ENCODE data around the gene CAMKK1. TPM values are rescaled to one million over a fixed set of nuclear protein-coding genes. Genes with fewer than 3 reads are reported as not detected.

Gene CAMKK1
- total and polyA plus RNA-seq, 2 of the 4 experiments (the other 2 are of a cell fraction), result 4.1 to 8.2 TPM

- intact Hi-C loops (cut with micrococcal nuclease) (no loop called here), in situ Hi-C loops (cut with MboI; ENCODE audit: low sequenced_read_pairs) (no loop called here), dilution Hi-C loops (cut with HindIII; ENCODE audit: low sequenced_read_pairs, unreplicated experiment) (no loop called here)
- no TSS peak for BruUV-seq (replicated peaks)
- Histone ChIP-seq H2AFZ (replicated peaks; ENCODE audit: low read length, poor library complexity) (peak overlapping the region; percentile 2), H3K27me3 (ENCODE audit: control insufficient read depth, insufficient read depth, low read length) (no peaks in the 10 kb centered on the region), H3K4me1 (ENCODE audit: control insufficient read depth, insufficient read depth, low read length) (peaks cover 32% of the 10 kb centered on the region), H3K23ac (ENCODE audit: low read depth, low read length) (no peak overlapping the region), H3K14ac (replicated peaks; ENCODE audit: low read depth, low read length) (no peak overlapping the region), H2BK120ac (ENCODE audit: low read depth, low read length) (no peak overlapping the region), H2AK5ac (ENCODE audit: low read depth, low read length) (no peak overlapping the region), H3K4ac (ENCODE audit: low read depth, low read length) (0 out of 2 replicates have a peak overlapping the region, but pooled peaks have one; percentile 52), H2BK15ac (ENCODE audit: low read depth, low read length) (no peak overlapping the region), H2BK20ac (ENCODE audit: low read depth, low read length) (no peak overlapping the region), H3K4me3 (ENCODE audit: insufficient read depth, low read depth, low read length) (no peak overlapping the region), H2AK9ac (replicated peaks; ENCODE audit: low read depth, low read length, poor library complexity) (peak overlapping the region; percentile 37), H3K56ac (ENCODE audit: extremely low read depth, insufficient read depth, low read length) (no peak overlapping the region), H3K4me2 (ENCODE audit: low read depth, low read length) (no peak overlapping the region), H4K91ac (ENCODE audit: insufficient read depth, low read depth, low read length) (no peak overlapping the region), H3K9me1 (ENCODE audit: insufficient read depth, low read length) (peaks cover 10% of the 10 kb centered on the region), H4K8ac (ENCODE audit: low read depth in 2 of 2, low read length in 2 of 2) (no peak overlapping the region), H3K79me1 (ENCODE audit: low read depth in 1 of 2, low read length in 2 of 2) (peaks cover 11 to 38% of the 10 kb centered on the region in 2 experiments; a peak in 3 of 4 replicates), H3K9me3 (ENCODE audit: control insufficient read depth, insufficient read depth, low read length) (no peaks in the 10 kb centered on the region), H2BK5ac (ENCODE audit: low read depth, low read length, poor library complexity, severe bottlenecking) (no peak overlapping the region), H4K20me1 (ENCODE audit: insufficient read depth, low read length) (no peaks in the 10 kb centered on the region), H3K27ac (ENCODE audit: insufficient read depth, low read length) (no peak overlapping the region), H4K5ac (ENCODE audit: low read depth, low read length) (no peak overlapping the region), H3K18ac (ENCODE audit: low read depth, low read length) (no peak overlapping the region; the same call in 1 of the 2 replicates), H3K9ac (ENCODE audit: low read depth, low read length) (no peak overlapping the region), H3K36me3 (ENCODE audit: control insufficient read depth, insufficient read depth, low read length) (peaks cover 7% of the 10 kb centered on the region; the same call in 1 of the 2 replicates)
- no peak for ATAC-seq (ENCODE audit: low read depth)
- POLR2A ChIA-PET (ENCODE audit: unreplicated experiment), result no interaction called here
- CTCF ChIA-PET, result interaction anchor here (1.1 to 2.4 kb wide), 3 partner anchors 29 to 148 kb away, joined by 3 to 6 read pairs (median 5); no protein-coding TSS in a partner anchor
- TF ChIP-seq BHLHE40 (IDR thresholded peaks at IDR 0.05; ENCODE audit: low read depth, low read length) (no peak), MAZ (IDR thresholded peaks at IDR 0.05; ENCODE audit: borderline replicate concordance, low read depth, low read length) (no peak), NFE2L2 (IDR thresholded peaks at IDR 0.05; ENCODE audit: low read depth, low read length) (no peak), RCOR1 (IDR thresholded peaks at IDR 0.05; ENCODE audit: insufficient replicate concordance, low read length) (no peak), CHD1 (IDR thresholded peaks at IDR 0.05; ENCODE audit: low read depth, low read length) (no peak), CTCF (conservative IDR thresholded peaks at IDR 0.05; ENCODE audit: low read depth, low read length) (no peak), RFX5 (IDR thresholded peaks at IDR 0.05; ENCODE audit: low read depth, low read length) (no peak), CEBPB (IDR thresholded peaks at IDR 0.05; ENCODE audit: low read depth, low read length) (no peak), ELK1 (IDR thresholded peaks at IDR 0.05; ENCODE audit: borderline replicate concordance, low read depth, low read length) (no peak), SMC3 (IDR thresholded peaks at IDR 0.05; ENCODE audit: low read depth, low read length) (no peak), POLR2A (IDR thresholded peaks at IDR 0.05; ENCODE audit: low read depth, low read length) (no peak)
- DNase-seq, result no peak
- WGBS, 2 experiments (ENCODE audit: extremely low coverage in 2 of 2, insufficient read length in 1 of 2), result 50% methylated on average over 2 of the region's 14 CpGs; no CpG with 5 or more reads in 1 of the 2 experiments
These were observed 7.6 kb downstream of the CAMKK1 start for GRCh38 chr17:3885271-3885670.
